Measurements from ENCODE around the gene NSL1.

The NSL1 gene

DNA sequence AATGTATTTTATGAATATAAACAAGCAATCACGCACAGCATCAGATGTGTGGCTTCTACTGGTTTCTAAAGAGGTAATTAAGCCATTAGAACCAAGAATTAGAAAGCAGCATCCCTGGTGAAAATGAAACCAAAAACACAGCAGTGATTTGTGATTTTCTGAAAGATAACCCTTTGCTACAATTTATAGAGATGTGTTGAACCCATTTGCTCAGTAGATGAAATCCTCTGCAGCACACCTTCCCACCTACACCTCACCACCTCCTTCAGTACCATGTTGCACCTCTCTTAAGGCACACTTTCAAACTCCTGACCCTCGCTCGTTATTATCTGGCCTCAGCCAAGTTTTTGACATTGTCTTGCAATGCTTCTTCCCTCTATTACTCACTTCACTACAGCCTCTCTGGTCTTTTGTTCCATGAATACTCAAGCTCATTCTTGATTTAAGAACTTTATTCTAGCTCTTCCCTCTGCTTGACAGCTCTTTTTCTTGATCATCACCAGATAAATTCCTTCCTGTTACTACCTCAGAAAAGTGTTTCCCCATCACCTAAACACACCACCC lies 38.6 kb downstream of the NSL1 start:
- TF ChIP-seq, protein P1, sequence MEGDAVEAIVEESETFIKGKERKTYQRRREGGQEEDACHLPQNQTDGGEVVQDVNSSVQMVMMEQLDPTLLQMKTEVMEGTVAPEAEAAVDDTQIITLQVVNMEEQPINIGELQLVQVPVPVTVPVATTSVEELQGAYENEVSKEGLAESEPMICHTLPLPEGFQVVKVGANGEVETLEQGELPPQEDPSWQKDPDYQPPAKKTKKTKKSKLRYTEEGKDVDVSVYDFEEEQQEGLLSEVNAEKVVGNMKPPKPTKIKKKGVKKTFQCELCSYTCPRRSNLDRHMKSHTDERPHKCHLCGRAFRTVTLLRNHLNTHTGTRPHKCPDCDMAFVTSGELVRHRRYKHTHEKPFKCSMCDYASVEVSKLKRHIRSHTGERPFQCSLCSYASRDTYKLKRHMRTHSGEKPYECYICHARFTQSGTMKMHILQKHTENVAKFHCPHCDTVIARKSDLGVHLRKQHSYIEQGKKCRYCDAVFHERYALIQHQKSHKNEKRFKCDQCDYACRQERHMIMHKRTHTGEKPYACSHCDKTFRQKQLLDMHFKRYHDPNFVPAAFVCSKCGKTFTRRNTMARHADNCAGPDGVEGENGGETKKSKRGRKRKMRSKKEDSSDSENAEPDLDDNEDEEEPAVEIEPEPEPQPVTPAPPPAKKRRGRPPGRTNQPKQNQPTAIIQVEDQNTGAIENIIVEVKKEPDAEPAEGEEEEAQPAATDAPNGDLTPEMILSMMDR (IDR thresholded peaks at IDR 0.05; ENCODE audit: insufficient read depth, low read depth, low read length, missing control alignments) = no peak
- H3K4me3 ChIP-seq (ENCODE audit: low read depth, low read length) = peak overlapping the region; percentile 36
- peak; percentile 46 for DNase-seq (ENCODE audit: low read depth)

GRCh38 chr1:212752252-212752933 lies 39.2 kb downstream of the NSL1 start:
- DNase-seq (ENCODE audit: low read depth) = no peak
- TF ChIP-seq, protein P1 (IDR thresholded peaks at IDR 0.05; ENCODE audit: insufficient read depth, low read depth, low read length, missing control alignments) = no peak
- H3K4me3 ChIP-seq (ENCODE audit: low read depth, low read length) = no peak overlapping the region

DNA sequence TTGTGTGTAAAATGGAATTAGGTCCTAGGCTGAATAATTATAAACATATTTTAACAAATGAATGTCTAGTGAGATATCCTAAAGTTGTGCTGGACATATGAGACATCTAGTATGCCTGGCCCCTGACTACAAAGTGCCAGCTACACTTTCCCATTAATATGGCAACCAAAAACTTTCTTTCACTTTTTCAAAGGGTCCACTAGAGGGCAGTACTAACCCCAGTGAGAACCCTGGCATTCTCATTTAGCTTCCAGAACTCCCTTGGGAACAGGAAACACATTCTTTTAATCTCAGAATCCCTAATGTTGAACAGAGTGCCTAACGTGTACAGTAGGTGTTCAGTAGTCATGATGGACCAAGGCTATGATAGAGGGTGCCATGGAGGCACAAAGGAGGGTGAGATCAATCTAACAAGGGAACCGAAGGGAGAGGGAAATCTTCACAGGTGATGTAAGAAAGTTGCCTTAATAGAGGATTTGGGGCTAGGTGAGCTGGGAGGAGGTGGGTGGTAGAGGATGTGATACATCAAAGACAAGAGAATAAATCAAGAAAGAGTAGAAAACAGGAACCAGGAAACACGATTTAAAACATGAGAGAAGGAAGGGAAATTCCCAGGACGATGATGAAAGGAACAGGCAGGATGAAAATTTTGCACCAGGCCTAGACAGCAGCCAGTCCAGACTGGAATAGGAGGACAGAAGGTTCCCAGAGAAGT lies 41.6 kb downstream of the NSL1 start:
- TF ChIP-seq, protein P1 (IDR thresholded peaks at IDR 0.05; ENCODE audit: insufficient read depth, low read depth, low read length, missing control alignments) = peak; percentile 57
- H3K4me3 ChIP-seq (ENCODE audit: low read depth, low read length) = no peak overlapping the region
- peak; percentile 50 for DNase-seq (ENCODE audit: low read depth)

DNA sequence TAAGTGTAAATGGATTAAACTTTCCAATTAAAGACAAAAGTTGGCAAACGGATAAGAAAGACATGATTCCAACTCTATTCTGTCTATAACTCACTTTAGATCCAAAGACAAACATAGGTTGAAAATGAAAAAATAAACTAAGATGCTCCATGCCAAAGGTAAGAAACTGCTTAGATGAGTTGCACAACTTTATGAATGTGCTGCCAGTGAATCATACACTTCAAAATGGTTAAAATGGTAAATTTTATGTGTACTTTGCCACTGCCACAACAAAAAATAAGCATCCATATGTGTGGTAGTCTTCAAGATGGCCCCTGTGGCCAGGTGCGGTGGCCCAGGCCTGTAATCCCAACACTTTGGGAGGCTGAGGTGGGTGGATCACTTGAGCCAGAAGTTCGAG lies 45.0 kb downstream of the NSL1 start:
- TF ChIP-seq, protein P1 (IDR thresholded peaks at IDR 0.05; ENCODE audit: insufficient read depth, low read depth, low read length, missing control alignments) = no peak
- no peak for DNase-seq (ENCODE audit: low read depth)
- H3K4me3 ChIP-seq (ENCODE audit: low read depth, low read length) = no peak overlapping the region

DNA sequence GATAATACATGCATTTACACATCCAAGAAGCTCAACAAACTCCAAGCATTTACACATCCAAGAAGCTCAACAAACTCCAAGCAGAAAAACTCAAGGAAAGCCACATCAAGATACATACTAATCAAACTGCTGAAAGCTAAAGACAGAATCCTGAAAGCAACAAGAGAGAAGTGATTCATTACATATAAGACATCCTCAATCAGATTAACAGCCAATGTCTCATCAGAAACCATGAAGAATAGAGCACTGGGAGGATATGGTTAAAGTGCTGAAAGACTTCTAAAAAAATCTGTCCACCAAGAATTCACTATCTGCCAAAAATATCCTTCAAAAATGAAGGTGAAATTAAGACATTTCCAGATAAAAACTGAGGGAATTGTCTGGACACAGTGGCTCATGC lies 46.3 kb downstream of the NSL1 start:
- TF ChIP-seq, protein P1 (IDR thresholded peaks at IDR 0.05; ENCODE audit: insufficient read depth, low read depth, low read length, missing control alignments) = no peak
- DNase-seq (ENCODE audit: low read depth) = no peak

DNA sequence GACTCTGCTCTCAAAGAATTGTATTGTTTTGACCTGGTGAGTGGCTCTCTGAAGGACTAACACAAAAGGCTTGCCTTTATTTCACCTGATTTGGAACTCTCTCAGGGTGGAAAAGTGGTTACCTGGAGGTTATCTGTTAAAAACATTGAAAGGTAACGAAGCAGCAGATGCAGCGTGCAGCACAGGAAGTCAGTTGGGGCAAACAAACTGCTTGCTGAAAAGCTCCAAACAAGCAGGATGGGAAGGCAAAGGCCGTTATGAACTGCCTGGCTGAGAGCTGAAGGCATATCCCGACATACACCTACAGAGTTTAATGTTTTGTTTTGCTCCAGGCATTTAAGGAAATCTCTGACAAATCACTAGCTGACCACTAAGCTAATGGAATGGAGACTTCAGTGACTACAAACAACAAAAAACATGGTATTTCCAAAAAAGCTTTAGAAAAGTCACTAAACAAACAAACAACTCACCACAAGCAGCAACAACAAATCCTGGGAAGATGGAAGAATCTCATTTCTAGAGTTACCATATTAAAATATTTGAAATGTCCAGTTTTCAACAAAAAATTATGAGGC lies 47.6 kb downstream of the NSL1 start:
- no peak overlapping the region for H3K4me3 ChIP-seq (ENCODE audit: low read depth, low read length)
- TF ChIP-seq, protein P1 (IDR thresholded peaks at IDR 0.05; ENCODE audit: insufficient read depth, low read depth, low read length, missing control alignments) = no peak
- no peak for DNase-seq (ENCODE audit: low read depth)

More for the DNA sequence above, 46.3 kb downstream of the NSL1 start:
- H3K4me3 ChIP-seq (ENCODE audit: low read depth, low read length) = no peak overlapping the region

Data from GM12865 (cell line).